H9 (cell line): Measurements from ENCODE around the gene MT3. TPM values are rescaled to one million over a fixed set of nuclear protein-coding genes. Genes with fewer than 3 reads are reported as not detected.

ENCODE experiments used
- DNase-seq: peaks from one replicate; pipeline ENCODE4 v3.0.0-alpha.2; 2017
- H2AFZ ChIP-seq: one replicate; pipeline ENCODE4 v1.6.1; 2013; ENCODE audit warnings: mild to moderate bottlenecking, low read length, control low read depth, moderate library complexity
- H2AK5ac ChIP-seq: 2 replicates; pipeline ENCODE4 v1.6.1; 2013; ENCODE audit warnings: low read length, control low read depth, mixed read lengths; ENCODE audit not compliant: insufficient read length
- H2BK120ac ChIP-seq: one replicate; pipeline ENCODE4 v1.6.1; 2013; ENCODE audit warnings: low read depth, mild to moderate bottlenecking, low read length, control low read depth, inconsistent platforms; ENCODE audit not compliant: poor library complexity, severe bottlenecking
- H2BK12ac ChIP-seq: 2 replicates; pipeline ENCODE4 v1.6.1; 2013; ENCODE audit warnings: low read length, control low read depth, mixed read lengths, low read depth; ENCODE audit not compliant: insufficient read length
- H2BK15ac ChIP-seq: 2 replicates; pipeline ENCODE4 v1.6.1; 2013; ENCODE audit warnings: low read depth, low read length, control low read depth
- H2BK20ac ChIP-seq: one replicate; pipeline ENCODE4 v1.6.1; 2013; ENCODE audit warnings: low read depth, mild to moderate bottlenecking, low read length, control low read depth, inconsistent platforms; ENCODE audit not compliant: poor library complexity, severe bottlenecking
- H2BK5ac ChIP-seq: 2 replicates; pipeline ENCODE4 v1.6.1; 2013; ENCODE audit warnings: low read length, control low read depth, mixed read lengths; ENCODE audit not compliant: insufficient read length
- H3K14ac ChIP-seq: 2 replicates; pipeline ENCODE4 v1.6.1; 2013; ENCODE audit warnings: low read length, control low read depth; ENCODE audit not compliant: insufficient read depth
- H3K18ac ChIP-seq: 2 replicates; pipeline ENCODE4 v1.6.1; 2013; ENCODE audit warnings: low read depth, mild to moderate bottlenecking, mixed read lengths, low read length, control low read depth; ENCODE audit not compliant: insufficient read length
- H3K23ac ChIP-seq: 2 replicates; pipeline ENCODE4 v1.6.1; 2013; ENCODE audit warnings: low read length, control low read depth, mixed read lengths, low read depth; ENCODE audit not compliant: insufficient read length
- H3K23me2 ChIP-seq: 2 replicates; pipeline ENCODE4 v1.6.1; 2013; ENCODE audit warnings: low read depth, mild to moderate bottlenecking, mixed read lengths, low read length, control low read depth; ENCODE audit not compliant: insufficient read length, poor library complexity, severe bottlenecking
- H3K27ac ChIP-seq: 2 replicates; pipeline ENCODE4 v1.5.1; 2013; ENCODE audit warnings: low read length, control low read depth, mixed read lengths, low read depth; ENCODE audit not compliant: insufficient read length
- H3K27me3 ChIP-seq: 2 replicates; pipeline ENCODE4 v1.6.1; 2013; ENCODE audit warnings: low read length, control low read depth, inconsistent platforms; ENCODE audit not compliant: insufficient read depth
- H3K4ac ChIP-seq: 2 replicates; pipeline ENCODE4 v1.6.1; 2013; ENCODE audit warnings: low read depth, mild to moderate bottlenecking, control low read depth, inconsistent platforms, low read length, moderate library complexity
- H3K4me1 ChIP-seq: 2 replicates; pipeline ENCODE4 v1.6.1; 2013; ENCODE audit warnings: low read length, control low read depth, inconsistent platforms; ENCODE audit not compliant: insufficient read depth
- H3K4me2 ChIP-seq: 2 replicates; pipeline ENCODE4 v1.6.1; 2013; ENCODE audit warnings: low read length, control low read depth, mixed read lengths; ENCODE audit not compliant: insufficient read length, insufficient read depth
- H3K56ac ChIP-seq: 2 replicates; pipeline ENCODE4 v1.6.1; 2013; ENCODE audit warnings: low read depth, mild to moderate bottlenecking, mixed read lengths, low read length, control low read depth; ENCODE audit not compliant: insufficient read length
- H3K79me1 ChIP-seq: 2 replicates; pipeline ENCODE4 v1.6.1; 2013; ENCODE audit warnings: low read depth, mild to moderate bottlenecking, moderate library complexity, low read length, control low read depth, inconsistent platforms; ENCODE audit not compliant: insufficient read depth, poor library complexity, severe bottlenecking
- H3K79me2 ChIP-seq: 2 replicates; pipeline ENCODE4 v1.6.1; 2013; ENCODE audit warnings: low read length, control low read depth, inconsistent platforms; ENCODE audit not compliant: insufficient read depth
- H3K9ac ChIP-seq: 2 replicates; pipeline ENCODE4 v1.6.1; 2013; ENCODE audit warnings: low read length, control low read depth, mixed read lengths; ENCODE audit not compliant: insufficient read length; ENCODE audit errors: extremely low read depth
- H3K9me3 ChIP-seq: one replicate; pipeline ENCODE4 v1.6.1; 2013; ENCODE audit warnings: low read depth, low read length, inconsistent platforms; ENCODE audit not compliant: control insufficient read depth
- H3T11ph ChIP-seq: one replicate; pipeline ENCODE4 v1.6.1; 2013; ENCODE audit warnings: mild to moderate bottlenecking, low read length, control low read depth, inconsistent platforms
- H4K20me1 ChIP-seq: one replicate; pipeline ENCODE4 v1.6.1; 2013; ENCODE audit not compliant: control insufficient read depth, insufficient read length, insufficient read depth
- H4K5ac ChIP-seq: 2 replicates; pipeline ENCODE4 v1.6.1; 2013; ENCODE audit warnings: low read depth, mild to moderate bottlenecking, mixed read lengths, low read length, control low read depth; ENCODE audit not compliant: insufficient read length
- H4K8ac ChIP-seq: replicated peaks from 2 replicates; pipeline ENCODE4 v1.6.1; 2013; ENCODE audit warnings: low read length, control low read depth, mixed read lengths, low read depth; ENCODE audit not compliant: insufficient read length
- H4K91ac ChIP-seq: 2 replicates; pipeline ENCODE4 v1.6.1; 2013; ENCODE audit warnings: low read depth, mild to moderate bottlenecking, moderate library complexity, mixed read lengths, low read length, control low read depth; ENCODE audit not compliant: insufficient read length
- H3K27ac Mint-ChIP-seq, 3 experiments: 2 replicates in 2 of 3; 3 replicates in 1 of 3; pipeline ENCODE4 v1.8.0; 2020 to 2021; ENCODE audit warnings: mixed read lengths in 3 of 3, mild to moderate bottlenecking in 1 of 3, moderate library complexity in 1 of 3
- H3K27me3 Mint-ChIP-seq: 2 replicates; pipeline ENCODE4 v1.8.0; 2021; ENCODE audit warnings: low read depth, mild to moderate bottlenecking, moderate library complexity, mixed read lengths
- H3K36me3 Mint-ChIP-seq, 3 experiments: 2 replicates in 2 of 3; 3 replicates in 1 of 3; pipeline ENCODE4 v1.8.0; 2020 to 2021; ENCODE audit warnings: low read depth in 3 of 3, mixed read lengths in 3 of 3; ENCODE audit not compliant: insufficient read depth in 1 of 3
- H3K4me1 Mint-ChIP-seq, 2 experiments: 2 replicates each; pipeline ENCODE4 v1.8.0; 2020; ENCODE audit warnings: mixed read lengths in 2 of 2
- H3K4me3 Mint-ChIP-seq, 2 experiments: 2 replicates in 1 of 2; 3 replicates in 1 of 2; pipeline ENCODE4 v1.8.0; 2020 to 2021; ENCODE audit warnings: mild to moderate bottlenecking in 2 of 2, mixed read lengths in 2 of 2, moderate library complexity in 1 of 2
- H3K9me3 Mint-ChIP-seq, 2 experiments: 2 replicates in 1 of 2; 3 replicates in 1 of 2; pipeline ENCODE4 v1.8.0; 2020; ENCODE audit warnings: mild to moderate bottlenecking in 2 of 2, mixed read lengths in 2 of 2, moderate library complexity in 1 of 2
- WGBS: extraction: QIAGEN DNeasy Blood & Tissue Kit; methylation state at CpG from one replicate; pipeline ENCODE4 v1.1.7; 2013; ENCODE audit warnings: missing lambda C conversion rate, low lambda C conversion rate, mixed read lengths; ENCODE audit not compliant: insufficient read length; ENCODE audit errors: extremely low coverage; 5-methylcytosine and 5-hydroxymethylcytosine counted together
- total RNA-seq: library from RNA; stranded (reverse); gene quantifications from 2 replicates; pipeline ENCODE4 v1.2.1, GENCODE V29; 2021
- TF ChIP-seq, protein P1 (sequence below): fragments of 200-600 bp; sonication (generic); conservative IDR thresholded peaks from 3 replicates; pipeline ENCODE4 v1.8.0; 2021; ENCODE audit warnings: antibody characterized with exemption, mild to moderate bottlenecking

Gene MT3
- total RNA-seq, 1 experiment from 2014 or later: not detected

DNA sequence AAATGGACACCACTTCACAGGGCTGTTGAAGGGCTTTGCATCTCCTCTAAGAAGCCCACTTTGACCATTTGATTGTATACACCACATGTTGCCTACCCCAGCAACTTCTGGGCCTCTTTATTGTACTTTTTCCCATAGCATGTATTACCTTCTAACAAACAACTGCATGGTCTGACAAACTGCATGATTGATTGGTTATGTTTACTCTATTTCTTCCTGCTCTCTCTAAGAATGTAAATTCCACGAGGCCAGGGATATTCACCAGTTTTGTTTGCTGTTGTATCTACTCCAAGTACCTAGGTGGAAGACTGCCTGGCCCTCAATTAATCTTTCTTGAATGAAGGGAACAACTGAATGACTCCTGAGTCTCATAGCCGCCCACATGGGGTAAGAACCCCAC, 47.3 kb upstream of the MT3 start:
- Mint-ChIP-seq H3K27me3 (peaks cover 14% of the 10 kb centered on the region), H3K4me1 (peaks cover 16 to 17% of the 10 kb centered on the region in 2 experiments), H3K36me3 (no peaks in the 10 kb centered on the region), H3K27ac (no peak overlapping the region), H3K9me3 (peaks cover 4 to 5% of the 10 kb centered on the region in 2 experiments; a peak in 4 of 5 replicates), H3K4me3 (no peak overlapping the region)
- Histone ChIP-seq H2BK12ac (no peak overlapping the region), H3K27ac (no peak overlapping the region), H3K18ac (no peak overlapping the region), H3K9me3 (no peaks in the 10 kb centered on the region), H3K79me1 (no peaks in the 10 kb centered on the region), H2BK20ac (no peak overlapping the region), H3K79me2 (no peaks in the 10 kb centered on the region), H2BK5ac (no peak overlapping the region), H3K4ac (no peak overlapping the region), H3K9ac (no peak overlapping the region), H2AFZ (no peak overlapping the region), H3K27me3 (no peaks in the 10 kb centered on the region), H2BK120ac (no peak overlapping the region), H3K23me2 (no peaks in the 10 kb centered on the region), H3K14ac (no peak overlapping the region), H3T11ph (no peak overlapping the region), H4K20me1 (no peaks in the 10 kb centered on the region), H2AK5ac (no peak overlapping the region), H3K4me1 (no peaks in the 10 kb centered on the region), H3K56ac (no peak overlapping the region), H4K8ac (no peak overlapping the region), H3K4me2 (no peak overlapping the region), H2BK15ac (no peak overlapping the region), H3K23ac (no peak overlapping the region), H4K91ac (no peak overlapping the region), H4K5ac (no peak overlapping the region)
- WGBS: no CpG with 5 or more reads among the region's 2 CpGs
- no peak for DNase-seq
- TF ChIP-seq, protein P1, sequence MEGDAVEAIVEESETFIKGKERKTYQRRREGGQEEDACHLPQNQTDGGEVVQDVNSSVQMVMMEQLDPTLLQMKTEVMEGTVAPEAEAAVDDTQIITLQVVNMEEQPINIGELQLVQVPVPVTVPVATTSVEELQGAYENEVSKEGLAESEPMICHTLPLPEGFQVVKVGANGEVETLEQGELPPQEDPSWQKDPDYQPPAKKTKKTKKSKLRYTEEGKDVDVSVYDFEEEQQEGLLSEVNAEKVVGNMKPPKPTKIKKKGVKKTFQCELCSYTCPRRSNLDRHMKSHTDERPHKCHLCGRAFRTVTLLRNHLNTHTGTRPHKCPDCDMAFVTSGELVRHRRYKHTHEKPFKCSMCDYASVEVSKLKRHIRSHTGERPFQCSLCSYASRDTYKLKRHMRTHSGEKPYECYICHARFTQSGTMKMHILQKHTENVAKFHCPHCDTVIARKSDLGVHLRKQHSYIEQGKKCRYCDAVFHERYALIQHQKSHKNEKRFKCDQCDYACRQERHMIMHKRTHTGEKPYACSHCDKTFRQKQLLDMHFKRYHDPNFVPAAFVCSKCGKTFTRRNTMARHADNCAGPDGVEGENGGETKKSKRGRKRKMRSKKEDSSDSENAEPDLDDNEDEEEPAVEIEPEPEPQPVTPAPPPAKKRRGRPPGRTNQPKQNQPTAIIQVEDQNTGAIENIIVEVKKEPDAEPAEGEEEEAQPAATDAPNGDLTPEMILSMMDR: no peak
